GM12864 (cell line): Measurements from ENCODE around the gene RMI2.
"Not testable (repeated sequence)": the region's sequence is repeated elsewhere in the genome, so short reads cannot be mapped to it uniquely, and the experiment has no call there.

Source experiments
- DNase-seq: peaks from one replicate; pipeline ENCODE4 v3.0.0-alpha.2; 2011; ENCODE audit warnings: low read depth
- H3K4me3 ChIP-seq: 2 replicates; pipeline ENCODE4 v1.5.1; 2011; ENCODE audit warnings: mild to moderate bottlenecking, low read depth, low read length, control low read depth
- CTCF ChIP-seq: IDR thresholded peaks from 2 replicates; pipeline ENCODE4 v1.5.1; 2011; ENCODE audit warnings: low read depth, mild to moderate bottlenecking, moderate library complexity, low read length, control low read depth, inconsistent platforms; ENCODE audit errors: missing control alignments

Gene RMI2

GRCh38 chr16:11367483-11367906, 22.2 kb downstream of the RMI2 start:
- no peak for TF ChIP-seq CTCF
- no peak for DNase-seq
- no peak overlapping the region for H3K4me3 ChIP-seq

- no peak overlapping the region for H3K4me3 ChIP-seq
- TF ChIP-seq CTCF = no peak
- DNase-seq = peak; percentile 48
Measured at GRCh38 chr16:11370084-11370931, 25.0 kb downstream of the RMI2 start.

- not testable (repeated sequence) for H3K4me3 ChIP-seq, DNase-seq
Measured at GRCh38 chr16:11370932-11371279, 25.6 kb downstream of the RMI2 start.

GRCh38 chr16:11372073-11372828, 27.0 kb downstream of the RMI2 start:
- DNase-seq = no peak
- TF ChIP-seq CTCF = no peak
- H3K4me3 ChIP-seq = no peak overlapping the region

- DNase-seq = no peak
- no peak overlapping the region for H3K4me3 ChIP-seq
- no peak for TF ChIP-seq CTCF
Measured at GRCh38 chr16:11372829-11373306, 27.6 kb downstream of the RMI2 start.

GRCh38 chr16:11374255-11374654, 29.0 kb downstream of the RMI2 start:
- no peak for DNase-seq
- no peak overlapping the region for H3K4me3 ChIP-seq

More at GRCh38 chr16:11374255-11374654, 29.0 kb downstream of the RMI2 start:
- TF ChIP-seq CTCF = no peak
